ENCODE data around the gene ST3GAL2.

Gene ST3GAL2

DNA sequence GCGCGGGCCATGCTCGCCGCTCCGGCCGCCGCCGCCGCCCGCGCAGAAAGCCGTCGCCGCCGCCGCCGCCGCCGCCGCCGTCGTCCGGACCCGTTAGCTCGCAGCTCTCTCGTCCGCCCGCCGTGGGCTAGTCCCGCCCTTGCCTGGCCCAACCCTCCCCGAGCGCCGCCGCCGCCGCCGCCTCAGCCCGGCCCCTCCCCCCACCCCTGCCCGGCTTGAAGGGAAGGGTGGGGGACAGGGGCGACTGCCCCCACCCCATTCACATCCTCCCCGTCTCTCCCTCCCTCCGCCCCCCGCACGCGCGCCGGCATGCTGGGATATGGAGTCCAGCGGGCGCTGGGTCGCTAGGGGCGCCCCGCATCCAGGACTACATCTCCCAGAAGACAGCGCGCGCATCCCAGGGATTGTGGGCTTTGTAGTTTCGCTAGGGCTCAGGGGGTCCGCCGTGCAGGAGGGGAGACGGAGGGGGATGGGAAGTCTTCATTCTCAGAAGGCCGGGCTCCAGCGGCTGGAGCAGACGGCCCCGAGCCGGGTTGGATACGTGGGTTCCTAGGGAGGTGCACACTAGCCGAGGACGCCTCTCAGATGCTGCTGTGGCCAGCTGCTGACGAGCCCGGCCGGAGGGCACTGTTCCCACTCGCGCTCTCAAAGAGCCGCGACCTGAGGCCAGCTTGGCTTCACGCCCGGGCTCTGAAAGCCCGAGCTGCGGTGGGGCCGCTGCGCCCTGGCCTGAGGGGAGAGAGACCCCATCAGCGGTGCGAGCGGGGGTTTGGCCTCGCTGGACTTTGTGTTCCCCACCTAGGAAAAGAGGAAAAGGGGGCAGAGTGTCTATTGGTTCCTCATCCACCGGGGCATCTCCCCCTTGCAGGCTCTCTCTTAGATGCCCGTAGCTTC lies at the start of gene ST3GAL2:
Gene ST3GAL2, minus strand, starts transcription at position 132 of the 894 bp plus-strand sequence. CDS start 40,570 bp downstream, outside the sequence.
- DNase-seq, result no peak

DNA sequence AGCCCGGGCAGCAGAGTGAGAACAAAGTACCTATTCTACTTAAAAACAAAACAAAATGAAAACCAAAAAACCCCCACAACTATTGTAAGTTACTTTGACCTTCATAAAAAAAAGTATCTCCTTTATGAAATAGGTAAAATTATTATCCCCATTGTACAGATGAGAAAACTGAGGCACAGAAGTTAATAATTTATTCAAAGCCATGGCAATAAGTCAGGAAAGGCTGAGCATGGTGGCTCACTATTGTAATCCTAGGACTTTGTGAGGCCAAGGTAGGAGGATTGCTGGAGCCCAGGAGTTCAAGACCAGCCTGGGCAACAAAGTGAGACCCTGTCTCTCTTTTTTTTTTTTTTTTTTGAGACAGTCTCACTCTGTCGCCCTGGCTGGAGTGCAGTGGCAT lies 46.0 kb upstream of the ST3GAL2 start:
- no peak for DNase-seq

GRCh38 chr16:70483426-70483825 lies 44.5 kb upstream of the ST3GAL2 start:
- no peak for DNase-seq

- DNase-seq, result no peak
These were observed 43.7 kb upstream of the ST3GAL2 start for GRCh38 chr16:70482624-70483023.

DNA sequence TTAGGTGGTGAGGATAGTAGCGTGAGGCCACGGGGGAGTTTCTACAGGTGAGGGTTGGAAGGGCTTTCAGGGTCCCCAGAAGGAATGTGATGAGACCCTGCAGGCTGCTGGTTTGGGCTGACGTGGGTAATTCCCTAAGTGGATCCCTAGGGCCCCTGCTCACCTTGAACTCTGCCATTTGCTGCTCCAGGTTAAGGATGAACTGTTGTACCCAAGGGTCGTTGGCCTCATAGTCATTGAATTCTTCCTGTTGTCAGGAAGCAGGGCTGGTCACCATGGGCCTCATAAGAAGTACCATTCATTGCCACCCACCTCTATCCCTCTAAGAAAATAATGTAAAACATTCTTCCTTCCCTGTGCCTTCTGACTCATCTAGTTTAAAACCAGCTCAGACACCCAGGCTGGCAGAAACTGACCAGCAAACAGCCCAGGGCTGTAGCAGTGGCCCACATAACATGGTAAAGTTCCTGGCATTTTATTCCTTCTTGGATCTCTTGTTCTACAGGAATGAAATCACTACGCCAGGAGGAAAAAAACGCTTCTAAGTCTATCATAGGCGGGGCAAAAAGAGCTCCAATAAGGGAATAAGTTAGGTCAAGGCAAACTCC lies 43.1 kb upstream of the ST3GAL2 start:
- DNase-seq, result no peak

GRCh38 chr16:70480127-70481105 lies 41.5 kb upstream of the ST3GAL2 start:
- no peak for DNase-seq

- no peak for DNase-seq
These were observed 40.0 kb upstream of the ST3GAL2 start for GRCh38 chr16:70478912-70479341.

DNA sequence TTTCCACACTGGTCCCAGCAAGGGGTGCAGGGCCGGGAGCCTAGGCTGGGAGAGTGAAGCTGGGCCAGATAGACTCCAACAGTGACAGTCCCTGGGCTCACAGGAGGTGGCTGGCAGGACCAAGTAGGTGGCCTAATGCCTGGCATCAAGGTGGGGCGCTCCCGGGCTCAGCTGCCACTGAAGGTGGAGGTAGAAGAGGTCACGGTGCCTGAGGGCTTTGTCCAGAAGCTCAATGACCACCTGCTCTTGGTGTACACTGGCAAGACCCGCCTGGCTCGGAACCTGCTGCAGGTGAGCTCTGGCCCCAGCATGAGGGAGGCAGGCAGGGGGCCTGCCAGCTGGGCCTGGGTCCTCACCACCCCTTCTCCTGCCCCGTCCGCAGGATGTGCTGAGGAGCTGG lies 39.3 kb upstream of the ST3GAL2 start:
- no peak for DNase-seq

DNA sequence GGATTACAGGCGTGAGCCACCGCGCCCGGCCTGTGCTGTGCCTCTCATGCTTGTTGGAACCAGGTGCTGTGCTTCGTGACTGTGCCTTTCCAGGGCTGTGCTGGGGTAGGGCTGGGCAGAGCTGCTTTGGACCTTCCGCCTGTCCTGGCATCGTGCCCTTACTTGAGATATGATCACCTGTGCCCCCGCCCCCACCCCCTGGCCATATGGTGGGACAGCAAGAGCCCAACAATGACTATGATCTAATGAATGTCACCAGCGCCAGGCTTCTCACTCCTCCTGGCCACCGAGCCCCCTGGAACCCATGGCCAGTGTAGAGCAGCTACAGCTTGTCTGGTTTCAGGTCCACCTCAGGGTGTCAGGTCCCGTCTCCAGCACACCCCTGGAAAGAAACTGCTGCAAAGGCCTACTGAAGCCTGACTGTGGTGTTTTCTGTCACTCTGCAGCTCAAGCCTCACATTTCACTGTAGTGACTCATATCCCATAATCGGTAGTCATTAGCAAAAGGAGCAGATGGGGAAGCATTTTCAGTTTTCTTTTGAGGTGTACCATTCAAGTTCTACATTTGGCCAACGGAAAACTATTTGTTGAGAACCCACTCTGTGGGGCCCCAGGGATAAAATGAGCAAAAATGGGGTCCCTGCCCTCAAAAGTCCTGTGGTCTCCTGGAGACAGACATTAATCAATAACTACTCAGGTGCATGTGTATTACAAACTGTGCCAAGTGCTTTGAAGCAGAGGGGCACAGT lies 37.5 kb upstream of the ST3GAL2 start:
- no peak for DNase-seq

GRCh38 chr16:70475054-70475871 lies 36.4 kb upstream of the ST3GAL2 start:
- no peak for DNase-seq

GRCh38 chr16:70474320-70475053 lies 35.6 kb upstream of the ST3GAL2 start:
- DNase-seq, result no peak

- no peak for DNase-seq
These were observed 34.8 kb upstream of the ST3GAL2 start for GRCh38 chr16:70473446-70474319.

DNA sequence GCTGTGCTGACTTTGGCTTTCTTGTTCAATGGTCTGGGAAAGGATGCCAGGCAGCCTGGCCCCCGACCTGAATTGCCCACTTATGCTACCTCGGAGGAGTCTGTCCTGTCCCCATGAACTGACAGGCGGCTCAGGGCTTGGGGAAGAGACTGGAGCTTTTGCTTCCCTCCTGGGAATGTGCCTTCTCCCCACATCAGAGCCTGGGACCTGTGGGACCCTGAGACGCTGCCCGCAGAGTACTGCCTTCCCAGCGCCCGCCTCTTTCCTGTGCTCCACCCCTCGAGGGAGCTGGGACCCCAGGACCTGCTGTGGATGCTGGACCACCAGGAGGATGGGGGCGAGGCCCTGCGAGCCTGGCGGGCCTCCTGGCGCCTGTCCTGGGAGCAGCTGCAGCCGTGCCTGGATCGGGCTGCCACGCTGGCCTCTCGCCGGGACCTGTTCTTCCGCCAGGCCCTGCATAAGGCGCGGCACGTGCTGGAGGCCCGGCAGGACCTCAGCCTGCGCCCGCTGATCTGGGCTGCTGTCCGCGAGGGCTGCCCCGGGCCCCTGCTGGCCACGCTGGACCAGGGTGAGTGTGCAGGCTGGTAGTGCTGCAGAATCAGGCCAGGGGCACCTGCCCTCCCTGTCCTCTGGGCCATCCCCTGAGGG lies 34.0 kb upstream of the ST3GAL2 start:
- DNase-seq, result no peak

- no peak for DNase-seq
These were observed 32.0 kb upstream of the ST3GAL2 start for GRCh38 chr16:70470927-70471341.

DNA sequence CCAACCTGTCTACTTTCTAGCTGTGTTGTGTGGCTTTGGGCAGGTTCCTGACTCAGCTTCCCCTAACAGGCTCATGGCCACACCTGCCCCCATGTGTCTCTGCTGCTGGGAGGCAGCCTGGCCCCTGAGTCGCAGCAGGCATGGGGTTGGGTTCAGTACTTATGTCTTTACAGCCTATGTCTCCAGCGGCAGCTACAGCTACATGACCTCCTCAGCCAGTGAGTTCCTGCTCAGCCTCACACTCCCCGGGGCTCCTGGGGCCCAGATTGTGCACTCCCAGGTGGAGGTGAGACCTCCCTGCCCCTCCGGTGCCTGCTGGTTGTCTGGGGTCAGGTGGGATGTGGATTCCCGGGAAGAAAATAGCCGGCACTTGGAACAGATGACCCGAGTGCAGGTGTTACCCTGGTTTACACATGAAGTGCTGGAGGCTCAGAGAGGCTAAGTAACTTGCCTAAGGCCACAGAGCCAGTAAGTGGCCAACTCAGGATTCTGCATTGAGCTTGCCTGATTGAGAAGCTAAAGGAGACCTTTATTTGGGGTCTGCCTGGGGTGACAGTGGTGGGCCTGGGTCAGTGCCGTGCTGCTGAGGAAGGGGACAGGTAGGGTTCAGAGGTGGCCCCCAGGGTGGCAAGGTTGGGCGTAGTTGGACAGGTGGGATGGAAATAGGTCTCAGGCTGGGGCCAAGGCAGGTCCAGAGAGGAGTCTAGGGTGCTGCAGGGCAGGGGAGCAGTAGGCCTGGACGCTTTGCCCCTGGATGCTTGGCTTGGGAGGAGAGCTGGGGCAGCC lies 31.4 kb upstream of the ST3GAL2 start:
- no peak for DNase-seq

GRCh38 chr16:70468776-70469525 lies 30.1 kb upstream of the ST3GAL2 start:
- no peak for DNase-seq

DNA sequence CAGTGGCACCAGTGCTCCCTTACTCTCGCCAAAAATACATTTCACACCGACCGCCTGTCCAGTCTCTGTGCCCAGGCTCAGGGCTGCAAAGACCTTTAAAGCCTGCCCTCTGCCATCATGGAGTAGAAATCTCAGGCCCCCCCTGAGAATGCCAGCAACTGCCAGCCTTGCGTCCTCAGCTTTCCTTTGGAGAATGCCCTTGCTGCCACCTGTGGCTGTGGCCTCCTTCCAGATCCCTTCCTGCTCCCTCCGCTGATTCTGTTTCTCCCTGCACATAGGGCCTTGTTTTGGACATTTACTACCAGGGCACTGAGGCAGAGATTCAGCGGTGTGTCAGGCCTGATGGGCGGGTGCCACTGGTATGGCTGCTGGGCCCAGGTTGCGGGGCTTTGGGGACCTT lies 28.7 kb upstream of the ST3GAL2 start:
- no peak for DNase-seq

Measured in cortex of kidney (tissue), 1 donor.